Endodermal cell (in vitro differentiated cells): Measurements from ENCODE around the gene ZNF787. TPM values are rescaled to one million over a fixed set of nuclear protein-coding genes. Genes with fewer than 3 reads are reported as not detected.

ENCODE experiments used
- DNase-seq: peaks from one replicate; pipeline ENCODE4 v3.0.0-alpha.2; 2017
- H3K27ac ChIP-seq: 2 replicates; pipeline ENCODE4 v1.5.1; 2013; ENCODE audit warnings: mild to moderate bottlenecking, low read depth, low read length, moderate library complexity
- H3K27me3 ChIP-seq: 2 replicates; pipeline ENCODE4 v1.6.1; 2013; ENCODE audit warnings: mild to moderate bottlenecking, low read length, moderate library complexity; ENCODE audit not compliant: insufficient read depth, control insufficient read depth, poor library complexity, severe bottlenecking
- H3K36me3 ChIP-seq: 2 replicates; pipeline ENCODE4 v1.7.0; 2013; ENCODE audit warnings: mild to moderate bottlenecking, low read length, moderate library complexity; ENCODE audit not compliant: control insufficient read depth, insufficient read depth
- H3K4me1 ChIP-seq: one replicate; pipeline ENCODE4 v1.7.0; 2013; ENCODE audit warnings: low read length; ENCODE audit not compliant: control insufficient read depth, insufficient read depth
- H3K4me3 ChIP-seq: 2 replicates; pipeline ENCODE4 v1.5.1; 2013; ENCODE audit warnings: mild to moderate bottlenecking, low read length, moderate library complexity
- H3K9ac ChIP-seq: 2 replicates; pipeline ENCODE4 v1.6.1; 2013; ENCODE audit warnings: mild to moderate bottlenecking, low read length, moderate library complexity; ENCODE audit not compliant: poor library complexity, severe bottlenecking; ENCODE audit errors: extremely low read depth
- H3K9me3 ChIP-seq: 2 replicates; pipeline ENCODE4 v1.6.1; 2013; ENCODE audit warnings: mild to moderate bottlenecking, low read length, moderate library complexity; ENCODE audit not compliant: control insufficient read depth
- H3K27ac Mint-ChIP-seq: 2 replicates; pipeline ENCODE4 v1.8.0; 2020; ENCODE audit warnings: mixed read lengths
- H3K27me3 Mint-ChIP-seq: 2 replicates; pipeline ENCODE4 v1.8.0; 2021; ENCODE audit warnings: mild to moderate bottlenecking, mixed read lengths; ENCODE audit not compliant: insufficient read depth
- H3K36me3 Mint-ChIP-seq: 2 replicates; pipeline ENCODE4 v1.8.0; 2020; ENCODE audit warnings: low read depth, mixed read lengths
- H3K4me1 Mint-ChIP-seq: 2 replicates; pipeline ENCODE4 v1.8.0; 2020; ENCODE audit warnings: mixed read lengths
- H3K4me3 Mint-ChIP-seq: 2 replicates; pipeline ENCODE4 v1.8.0; 2020; ENCODE audit warnings: mild to moderate bottlenecking, moderate library complexity, mixed read lengths
- H3K9me3 Mint-ChIP-seq: 2 replicates; pipeline ENCODE4 v1.8.0; 2020; ENCODE audit warnings: mild to moderate bottlenecking, mixed read lengths
- CTCF ChIP-seq: fragments of 200-600 bp; sonication (generic); conservative IDR thresholded peaks from 2 replicates; pipeline ENCODE4 v1.5.0; 2021; ENCODE audit warnings: antibody characterized with exemption, mild to moderate bottlenecking
- WGBS, 2 experiments: methylation state at CpG; one replicate each; pipeline versions ENCODE4 v1.1.5 to v1.1.7; 2013; ENCODE audit warnings: missing lambda C conversion rate in 2 of 2, mixed read lengths in 1 of 2; ENCODE audit not compliant: insufficient coverage in 1 of 2, insufficient read length in 1 of 2; 5-methylcytosine and 5-hydroxymethylcytosine counted together
- total RNA-seq, 2 donors: library from RNA; stranded (reverse); fragmentation: NEBNext Ultra II Directional in 1 of 2; extraction: Animal tissue kit (Norgen Biotek cat#: 25700) in 1 of 2; gene quantifications; 2 replicates in 1 of 2; 3 replicates in 1 of 2; pipeline ENCODE4 v1.2.1, GENCODE V29; 2021

The ZNF787 gene
- total RNA-seq, 2 donors from 2014 or later, result 42.1 to 43.7 TPM

- Histone ChIP-seq H3K27ac (no peak overlapping the region), H3K27me3 (no peaks in the 10 kb centered on the region), H3K9ac (no peak overlapping the region), H3K4me3 (no peak overlapping the region), H3K4me1 (no peaks in the 10 kb centered on the region), H3K36me3 (peaks cover 37% of the 10 kb centered on the region), H3K9me3 (peaks cover 15% of the 10 kb centered on the region)
- no peak for TF ChIP-seq CTCF
- Mint-ChIP-seq H3K4me3 (no peak overlapping the region), H3K9me3 (peaks cover 18% of the 10 kb centered on the region), H3K27me3 (no peaks in the 10 kb centered on the region), H3K4me1 (no peaks in the 10 kb centered on the region), H3K36me3 (peaks cover 47% of the 10 kb centered on the region), H3K27ac (no peak overlapping the region)
- 95 to 96% methylated on average over 16 to 23 of the region's 23 CpGs for WGBS, 2 experiments
- DNase-seq, result no peak
Measured at GRCh38 chr19:56097306-56097705, 23.8 kb downstream of the ZNF787 start.

- Mint-ChIP-seq H3K36me3 (peaks cover 49% of the 10 kb centered on the region), H3K27ac (no peak overlapping the region), H3K27me3 (no peaks in the 10 kb centered on the region), H3K4me3 (no peak overlapping the region), H3K4me1 (no peaks in the 10 kb centered on the region), H3K9me3 (peaks cover 18% of the 10 kb centered on the region)
- Histone ChIP-seq H3K27ac (no peak overlapping the region), H3K4me3 (no peak overlapping the region), H3K27me3 (no peaks in the 10 kb centered on the region), H3K9me3 (peaks cover 15% of the 10 kb centered on the region), H3K36me3 (peaks cover 33% of the 10 kb centered on the region), H3K9ac (no peak overlapping the region), H3K4me1 (no peaks in the 10 kb centered on the region)
- 92 to 98% methylated on average over 8 to 10 of the region's 13 CpGs for WGBS, 2 experiments
- no peak for DNase-seq
- no peak for TF ChIP-seq CTCF
Measured at GRCh38 chr19:56096665-56097064, 24.4 kb downstream of the ZNF787 start.

- H3K9ac ChIP-seq, result no peak overlapping the region
- no peaks in the 10 kb centered on the region for H3K27me3 Mint-ChIP-seq
Measured at GRCh38 chr19:56094449-56094848, 26.6 kb downstream of the ZNF787 start.

More at GRCh38 chr19:56094449-56094848, 26.6 kb downstream of the ZNF787 start:
- Histone ChIP-seq H3K9me3 (peaks cover 15% of the 10 kb centered on the region), H3K4me1 (no peaks in the 10 kb centered on the region), H3K36me3 (peaks cover 43% of the 10 kb centered on the region), H3K4me3 (no peak overlapping the region), H3K27ac (no peak overlapping the region), H3K27me3 (no peaks in the 10 kb centered on the region)
- Mint-ChIP-seq H3K27ac (no peak overlapping the region), H3K36me3 (peaks cover 50% of the 10 kb centered on the region), H3K9me3 (peaks cover 18% of the 10 kb centered on the region), H3K4me3 (no peak overlapping the region), H3K4me1 (no peaks in the 10 kb centered on the region)
- TF ChIP-seq CTCF, result no peak
- no peak for DNase-seq
- WGBS, 2 experiments, result 79 to 83% methylated on average over 9 of the region's 9 CpGs
